B cell (primary cell): Measurements from ENCODE around the gene IFNGR1.

Experiments
- CTCF ChIP-seq: fragments of 200-600 bp; IDR thresholded peaks from one replicate; pipeline ENCODE4 v1.8.0; 2022; ENCODE audit warnings: antibody characterized with exemption, mild to moderate bottlenecking
- EZH2 ChIP-seq: IDR thresholded peaks from 2 replicates; pipeline ENCODE4 v1.6.1; 2012; ENCODE audit warnings: borderline replicate concordance, low read depth, mild to moderate bottlenecking, moderate library complexity, low read length; ENCODE audit not compliant: insufficient read depth, poor library complexity, severe bottlenecking

- TF ChIP-seq EZH2 (no peak), CTCF (no peak)
These were observed 69.1 kb downstream of the IFNGR1 start for GRCh38 chr6:137150072-137150471.
